ENCODE data around the gene SLIT3. TPM values are rescaled to one million over a fixed set of nuclear protein-coding genes. Genes with fewer than 3 reads are reported as not detected.

SLIT3 gene
- total and polyA plus RNA-seq, 10 of the 15 experiments (the other 5 are each of a cell fraction or from before 2014, with no cell fraction given) = 0.05 TPM; not detected in 9

DNA sequence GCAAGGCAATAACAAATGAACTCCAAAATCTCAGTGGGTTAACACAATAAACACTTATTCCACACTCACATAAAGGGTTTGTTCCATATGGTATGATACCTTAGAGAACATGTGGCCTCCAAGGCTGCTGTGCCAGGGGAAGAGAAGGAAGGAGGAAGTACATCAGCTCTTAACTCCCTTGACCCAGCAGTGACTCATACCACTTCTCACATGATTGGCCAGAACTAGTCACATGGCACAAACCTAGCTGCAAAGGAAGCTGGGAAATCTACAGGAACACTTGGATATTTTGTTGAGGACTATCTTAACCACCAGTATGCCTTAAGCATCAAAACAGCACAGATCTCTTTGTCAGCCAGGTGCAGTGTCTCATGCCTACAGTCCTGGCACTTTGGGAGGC, 99.3 kb downstream of the SLIT3 start:
- no peaks in the 10 kb centered on the region for H3K4me1 ChIP-seq (ENCODE audit: control insufficient read depth, insufficient read depth, low read length)
- H3K9me3 ChIP-seq (replicated peaks; ENCODE audit: control insufficient read depth, insufficient read depth, low read length) = no peaks in the 10 kb centered on the region
- no peak overlapping the region for H3K4me2 ChIP-seq (ENCODE audit: control insufficient read depth, insufficient read depth)
- H3K4me3 ChIP-seq = no peak overlapping the region
- no peaks in the 10 kb centered on the region for H3K27me3 ChIP-seq (replicated peaks in 1 of 2; ENCODE audit: control insufficient read depth in 2 of 2, insufficient read depth in 2 of 2, low read length in 1 of 2)
- no peaks in the 10 kb centered on the region for H3K79me2 ChIP-seq (ENCODE audit: control insufficient read depth, insufficient read depth, low read length)
- H3K9ac ChIP-seq (ENCODE audit: control insufficient read depth, insufficient read depth, low read length) = no peak overlapping the region
- FAIRE-seq (no peak), ATAC-seq (no peak), DNase-seq (ENCODE audit: low read depth, low spot score) (no peak)
- no peaks in the 10 kb centered on the region for H4K20me1 ChIP-seq (ENCODE audit: control insufficient read depth, insufficient read depth)
- ChIA-PET RAD21 (ENCODE audit: unreplicated experiment) (no interaction called here), CTCF (no interaction called here), POLR2A (no interaction called here), SMC1A (ENCODE audit: uncharacterized antibody, unreplicated experiment) (interaction anchor here (1.7 kb wide), 1 partner anchor 10 kb away, joined by 5 read pairs; no protein-coding TSS in a partner anchor)
- no peak overlapping the region for H2AFZ ChIP-seq (ENCODE audit: control insufficient read depth, low read depth, low read length)
- intact Hi-C loops (cut with micrococcal nuclease; ENCODE audit: unreplicated experiment) = no loop called here
- no peak for TF ChIP-seq BMI1 (IDR thresholded peaks at IDR 0.05; ENCODE audit: borderline replicate concordance)
- no peak for TF ChIP-seq LARP7 (IDR thresholded peaks at IDR 0.05)
- no peak for TF ChIP-seq IKZF2 (IDR thresholded peaks at IDR 0.05)
- no peak for TF ChIP-seq PBX3 (IDR thresholded peaks at IDR 0.05; ENCODE audit: insufficient replicate concordance, low read depth, low read length)
- TF ChIP-seq SMAD1 (IDR thresholded peaks at IDR 0.05; ENCODE audit: low read depth, partially characterized antibody) = no peak
- TF ChIP-seq MTA2 (IDR thresholded peaks at IDR 0.05; ENCODE audit: low read depth) = no peak
- no peak for TF ChIP-seq MYB (IDR thresholded peaks at IDR 0.05; ENCODE audit: borderline replicate concordance, low read depth, low read length)
- no peak for TF ChIP-seq SIX5 (IDR thresholded peaks at IDR 0.05; ENCODE audit: low read depth, low read length, severe bottlenecking)
- TF ChIP-seq FOXM1 (IDR thresholded peaks at IDR 0.05; ENCODE audit: low read depth, low read length) = no peak
- no peak for TF ChIP-seq RAD51 (IDR thresholded peaks at IDR 0.05)
- TF ChIP-seq BCL11A (IDR thresholded peaks at IDR 0.05; ENCODE audit: low read depth, low read length) = no peak
- BruUV-seq (replicated peaks) = no TSS peak
- H3K27ac ChIP-seq (ENCODE audit: control insufficient read depth, insufficient read depth) = no peak overlapping the region
- no peaks in the 10 kb centered on the region for H3K36me3 ChIP-seq (ENCODE audit: control insufficient read depth in 2 of 2, insufficient read depth in 2 of 2, low read length in 1 of 2)
- in situ Hi-C loops (cut with MboI) = no loop called here
